NCI-H510A (cell line): ENCODE data around the gene XAF1.
"Not testable (repeated sequence)": the region's sequence is repeated elsewhere in the genome, so short reads cannot be mapped to it uniquely, and the experiment has no call there.

Experiments used
- DNase-seq: peaks from one replicate; lab custom pipeline; 2025; lab: John Stamatoyannopoulos, UW

XAF1 gene

GRCh38 chr17:6753546-6753945 is 2.3 kb upstream of the XAF1 start:
- DNase-seq, result no peak

DNA sequence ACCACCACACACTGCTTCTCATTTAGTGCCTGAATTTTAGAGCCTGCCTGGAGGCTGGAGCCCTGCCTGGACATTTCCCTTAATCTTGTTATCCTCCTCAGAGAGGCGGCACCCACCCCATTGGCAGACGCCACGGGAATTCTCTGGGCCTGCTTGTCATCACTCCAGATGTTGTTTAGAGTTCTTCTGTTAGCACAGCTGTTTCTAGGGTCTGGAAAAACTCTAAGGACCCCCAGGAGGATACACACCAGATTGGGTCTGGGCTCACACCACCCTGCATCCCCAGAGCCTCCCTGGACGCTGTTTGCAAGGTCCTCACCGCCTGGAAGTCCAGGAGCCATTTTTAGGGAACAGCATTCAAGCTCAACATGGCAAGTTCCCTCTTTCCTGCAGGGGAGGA is 565 bp upstream of the XAF1 start:
- DNase-seq, result no peak

GRCh38 chr17:6756425-6757031 is 682 bp downstream of the XAF1 start:
- no peak for DNase-seq

DNA sequence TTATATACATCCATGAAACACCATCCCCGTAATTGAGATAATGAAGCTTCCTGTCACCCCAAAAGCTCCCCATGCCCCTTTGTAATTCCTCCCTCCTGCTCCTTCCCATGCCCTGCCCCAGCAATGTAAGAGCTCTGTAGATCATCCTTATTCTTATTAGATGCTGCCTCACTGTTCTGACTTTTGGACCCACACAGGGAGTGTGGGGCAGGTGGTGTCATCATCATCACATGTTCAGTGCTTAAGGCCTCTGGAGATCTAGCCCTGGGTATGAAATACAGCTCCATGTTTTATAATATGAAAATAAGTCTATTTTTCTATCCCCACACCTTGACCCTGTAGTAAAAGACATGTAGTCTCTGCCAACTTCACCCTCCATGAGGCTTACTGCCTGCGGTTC is 1.9 kb downstream of the XAF1 start:
- DNase-seq, result no peak

DNA sequence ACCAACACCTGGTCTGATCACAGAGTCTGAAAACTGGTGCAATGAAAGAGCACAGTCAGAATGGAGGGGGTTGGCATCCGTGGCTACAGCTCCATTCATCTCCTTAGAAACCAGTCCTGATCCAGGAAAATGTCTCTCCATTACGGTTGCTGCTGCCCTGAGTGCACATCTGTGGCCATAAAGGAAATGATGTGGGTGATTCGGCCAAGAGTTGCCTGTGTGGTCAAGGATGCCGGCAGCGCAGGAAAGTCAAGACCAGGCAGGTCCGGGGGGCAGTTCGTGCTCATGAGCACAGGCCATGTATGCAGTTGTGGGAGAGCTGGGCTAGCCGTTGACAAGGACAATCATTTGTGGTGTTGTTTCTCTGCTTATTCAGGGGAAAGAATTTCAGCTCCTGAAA is 5.9 kb downstream of the XAF1 start:
- DNase-seq, result no peak

DNA sequence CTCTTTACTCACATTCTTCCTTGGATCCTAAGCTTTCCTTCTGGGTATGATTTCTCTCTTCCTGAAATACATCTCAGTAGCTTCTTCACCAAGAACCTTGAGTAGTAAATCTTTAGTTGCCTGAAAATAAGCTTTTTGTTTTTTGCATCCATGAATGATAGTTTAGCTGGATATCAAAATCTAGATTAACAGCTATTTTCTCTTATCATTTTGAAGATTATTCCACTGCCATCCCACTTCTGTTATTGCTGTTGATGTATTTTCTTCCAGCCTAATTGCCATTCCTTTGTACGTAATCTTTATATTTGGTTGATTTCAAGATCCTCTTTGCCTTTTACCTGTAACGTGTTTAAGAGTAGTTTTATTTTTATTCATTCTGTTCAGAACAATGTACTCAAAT is 12.6 kb downstream of the XAF1 start:
- no peak for DNase-seq

DNA sequence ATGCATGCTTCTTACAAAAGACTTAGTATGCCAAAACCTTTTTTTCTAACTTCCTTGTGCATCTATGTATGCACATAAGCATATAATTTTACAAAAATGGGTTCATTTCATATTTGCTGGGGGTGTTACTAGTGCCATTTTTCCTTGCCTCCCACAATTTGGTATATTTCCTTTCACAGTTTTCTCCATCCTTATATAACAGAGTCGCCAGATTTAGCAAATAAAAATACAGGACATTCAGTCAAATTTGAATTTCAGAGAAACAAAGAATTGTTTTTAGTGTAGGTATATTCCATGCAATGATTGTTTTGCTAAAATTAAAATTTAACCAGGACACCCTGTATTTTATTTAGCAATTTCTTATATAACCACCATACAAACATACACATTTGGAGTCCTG is 16.2 kb downstream of the XAF1 start:
- DNase-seq, result no peak

GRCh38 chr17:6774906-6775305 is 19.1 kb downstream of the XAF1 start:
- not testable (repeated sequence) for DNase-seq

- DNase-seq, result no peak
These were observed 20.1 kb downstream of the XAF1 start, which contains the start of gene FBXO39 for GRCh38 chr17:6775871-6776405. Gene FBXO39, plus strand, starts transcription at chr17:6776215. Its CDS starts 3,654 bp downstream, at chr17:6779869.

- no peak for DNase-seq
These were observed 23.6 kb downstream of the XAF1 start for GRCh38 chr17:6779411-6779810.

- no peak for DNase-seq
These were observed 24.2 kb downstream of the XAF1 start for GRCh38 chr17:6780001-6780400.

DNA sequence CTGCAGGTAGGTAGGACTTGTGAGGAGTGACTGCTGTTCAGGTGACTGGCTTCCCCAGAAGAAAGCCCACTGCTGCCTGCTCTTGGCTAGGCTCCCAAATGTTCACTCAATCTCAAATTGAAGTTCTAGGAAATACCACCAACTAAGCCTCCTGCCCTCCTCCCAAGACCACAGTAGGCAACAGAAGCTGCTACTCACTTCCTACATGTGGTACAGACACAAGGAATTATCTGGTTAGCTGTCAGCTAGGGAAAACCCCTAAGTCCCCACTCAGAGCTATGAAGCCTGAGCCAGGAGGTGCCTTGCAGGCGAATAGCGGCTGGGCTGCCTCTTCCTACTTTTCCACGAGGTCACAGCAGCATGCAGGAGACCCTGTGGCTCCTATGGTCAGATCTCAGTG is 25.0 kb downstream of the XAF1 start:
- DNase-seq, result no peak

DNA sequence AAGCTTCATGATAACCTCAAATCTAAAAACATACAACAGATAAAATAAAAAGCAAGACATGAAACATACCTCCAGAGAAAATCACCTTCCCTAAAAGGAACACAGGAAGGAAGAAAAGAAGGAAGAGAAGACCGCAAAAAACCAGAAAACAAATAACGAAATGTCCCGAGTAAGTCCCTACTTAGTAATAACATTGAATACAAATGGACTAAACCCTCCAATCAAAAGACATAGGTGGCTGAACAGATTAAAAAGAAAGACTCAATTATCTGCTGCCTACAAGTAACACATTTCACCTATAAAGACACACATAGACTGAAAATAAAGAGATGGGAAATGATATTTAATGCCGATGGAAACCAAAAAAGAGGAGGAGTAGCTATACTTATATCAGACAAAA is 26.4 kb downstream of the XAF1 start:
- no peak for DNase-seq

DNA sequence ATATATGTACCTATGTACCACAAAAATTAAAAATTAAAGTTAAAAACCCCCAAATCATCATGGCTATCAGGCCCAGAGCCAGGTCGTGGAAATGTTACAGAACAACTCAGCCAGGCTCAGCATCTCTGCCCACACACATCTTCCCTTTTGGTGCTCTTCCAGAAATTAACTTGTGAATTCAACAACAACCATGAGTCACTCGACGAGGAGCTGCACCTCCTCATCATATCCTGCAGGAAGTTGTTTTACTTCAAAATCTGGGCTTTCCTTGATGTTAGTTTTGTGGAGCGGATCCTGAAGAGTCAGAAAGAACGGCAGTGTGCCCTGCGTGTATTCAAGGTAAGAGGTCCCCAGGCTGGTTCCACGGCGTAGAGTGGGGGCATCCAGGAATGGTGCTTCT is 30.8 kb downstream of the XAF1 start:
- no peak for DNase-seq

DNA sequence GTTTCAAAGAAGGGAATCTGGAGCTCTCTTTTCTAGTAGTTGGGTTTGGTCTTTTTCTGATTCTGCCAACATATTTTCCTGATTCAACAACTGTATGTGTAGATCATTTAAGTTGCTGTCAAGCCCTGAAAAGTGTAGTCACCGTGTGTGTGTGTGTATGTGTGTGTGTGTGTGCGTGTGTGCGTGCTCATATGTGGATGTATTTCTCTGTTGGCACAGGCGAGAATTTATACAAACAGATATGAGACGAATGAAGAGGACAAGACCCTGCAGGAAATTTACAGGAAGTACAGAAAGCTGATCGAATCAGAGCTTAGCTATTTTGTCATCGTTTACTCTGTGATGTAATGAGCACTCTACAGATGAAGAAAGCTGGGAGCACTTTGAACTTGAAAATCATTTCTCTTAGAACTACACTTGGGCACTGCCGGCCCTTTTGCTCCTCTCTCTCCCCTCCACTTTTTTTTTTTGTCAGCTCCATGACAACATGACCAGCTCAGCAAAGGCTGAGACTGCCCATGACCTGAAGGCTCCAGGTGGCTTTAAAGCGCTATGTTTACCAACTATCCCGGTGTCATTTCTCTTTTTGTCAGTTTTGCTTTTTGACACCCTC is 31.3 kb downstream of the XAF1 start:
- DNase-seq, result no peak

DNA sequence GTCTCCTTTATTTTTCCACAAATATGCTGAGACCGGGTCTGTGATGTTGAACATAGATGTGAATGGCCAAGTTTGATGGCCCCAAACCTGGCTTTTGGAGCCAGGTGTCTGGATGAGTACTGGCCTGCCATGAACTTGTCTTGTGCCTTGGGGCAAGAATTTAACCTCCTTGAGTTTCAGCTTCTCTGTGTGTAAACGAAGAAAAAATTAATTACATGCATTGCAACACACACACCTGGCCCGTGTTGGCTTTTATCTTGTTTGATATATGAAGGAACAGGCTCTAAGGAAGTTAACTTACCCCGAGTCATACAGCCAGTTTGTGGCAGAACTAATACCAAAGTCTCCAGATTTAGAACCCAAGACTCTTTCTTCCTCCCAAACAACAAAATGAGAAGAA is 33.3 kb downstream of the XAF1 start:
- DNase-seq, result no peak

DNA sequence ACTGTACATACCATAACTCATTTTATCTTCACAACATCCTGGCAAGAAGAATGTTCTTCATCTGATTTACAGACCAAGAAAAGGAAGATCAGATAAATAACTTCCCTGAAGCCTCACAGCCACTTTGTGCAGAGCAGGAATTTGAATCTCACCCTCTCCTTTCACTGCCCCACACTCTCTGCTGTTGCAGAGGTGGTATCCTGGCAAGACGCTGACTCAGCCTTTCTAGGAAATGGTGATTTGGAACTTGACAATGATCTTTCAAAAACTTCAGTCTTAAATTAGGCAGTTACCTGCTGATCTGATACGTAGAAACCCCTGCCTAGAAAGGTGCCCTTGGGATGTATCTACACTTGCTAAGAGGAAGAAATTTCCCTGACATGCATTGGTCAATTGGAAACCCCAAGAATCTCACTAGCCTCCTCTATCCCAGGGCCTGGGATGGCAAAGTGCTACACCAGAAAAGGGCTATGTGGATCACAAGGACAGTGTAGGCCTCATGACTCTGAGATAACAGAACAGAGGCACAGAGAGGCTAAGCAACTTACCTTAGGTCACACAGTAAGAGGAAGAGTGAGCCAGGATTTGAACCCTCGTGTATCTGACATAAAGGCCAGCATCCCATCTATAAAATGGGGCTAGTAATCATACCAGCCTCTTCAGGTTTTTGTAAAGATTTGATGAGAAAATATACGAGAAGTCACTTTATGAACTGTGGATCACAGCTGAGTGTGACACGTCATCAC is 38.1 kb downstream of the XAF1 start:
- DNase-seq, result no peak

DNA sequence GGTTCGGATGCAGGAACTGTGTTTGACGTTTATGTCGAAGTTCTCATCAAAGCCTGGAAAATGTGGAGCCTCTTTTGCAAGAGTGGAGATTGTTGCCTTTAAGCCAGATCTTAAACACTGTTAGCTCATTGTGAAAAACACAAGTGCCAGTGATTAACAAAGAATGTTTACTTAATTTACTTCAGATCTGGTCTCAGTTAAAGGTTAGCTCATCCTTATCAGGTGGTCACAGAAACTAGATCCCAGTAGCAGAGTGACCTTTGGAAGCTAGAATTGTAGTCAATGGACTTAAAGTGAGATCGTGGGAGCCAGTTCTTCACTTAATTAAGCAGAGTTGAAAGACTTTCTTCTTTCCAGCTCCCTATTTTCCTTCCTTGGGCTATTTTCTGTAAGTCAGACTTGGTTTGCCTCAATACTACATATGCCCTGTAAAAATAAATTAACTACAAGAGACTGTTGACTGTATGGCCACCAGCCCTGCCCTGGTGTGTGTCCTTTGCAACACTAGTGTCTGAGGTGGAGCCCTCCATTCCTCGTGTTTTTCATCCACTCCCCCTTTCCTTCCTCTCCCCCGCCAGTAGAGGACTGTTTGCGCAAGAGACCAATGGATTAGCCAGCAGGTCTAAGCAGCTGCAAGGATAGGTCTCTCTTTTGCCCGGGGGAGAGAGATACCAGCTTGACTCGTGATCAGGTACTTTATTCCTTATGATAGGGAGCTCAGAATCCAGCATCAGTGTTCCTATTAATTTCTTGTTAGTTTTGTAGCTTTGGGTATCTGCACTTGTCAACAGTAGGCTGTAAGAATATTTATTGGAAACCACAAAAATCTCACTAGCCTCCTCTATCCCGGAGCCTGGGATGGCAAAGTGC is 40.4 kb downstream of the XAF1 start:
- no peak for DNase-seq

- DNase-seq, result no peak
These were observed 41.1 kb downstream of the XAF1 start for GRCh38 chr17:6796887-6797490.

- DNase-seq, result no peak
These were observed 42.0 kb downstream of the XAF1 start for GRCh38 chr17:6797718-6798351.

GRCh38 chr17:6799738-6800137 is 43.9 kb downstream of the XAF1 start:
- no peak for DNase-seq
